Spleen (tissue), 7 donors: Measurements from ENCODE around the gene UTS2.

ENCODE experiments used
- CTCF ChIP-seq, 11 experiments: fragments of 200-600 bp in 7 of 11; fragments of 450-650 bp in 4 of 11; sonication (generic) in 4 of 11; IDR thresholded peaks in 8 of 11; conservative IDR thresholded peaks in 3 of 11; 1 replicate in 7 of 11; 2 replicates in 4 of 11; pipeline versions ENCODE4 v1.4.0 to v1.8.0; 2016 to 2021; ENCODE audit warnings: antibody characterized with exemption in 11 of 11, inconsistent platforms in 4 of 11, mild to moderate bottlenecking in 1 of 11
- POLR2A ChIP-seq, 3 donors: fragments of 450-650 bp; IDR thresholded peaks; one replicate each; pipeline ENCODE4 v1.5.1; 2017; ENCODE audit warnings: antibody characterized with exemption in 3 of 3, mild to moderate bottlenecking in 1 of 3
- POLR2AphosphoS5 ChIP-seq, 3 donors: sonication (generic); formaldehyde crosslinking; IDR thresholded peaks; one replicate each; pipeline ENCODE4 v1.5.1; 2017; ENCODE audit warnings: antibody characterized with exemption in 3 of 3
- donor health status: DM: no; HTN: no; CAD: no; lungs with moderate emphysema.
- donor health status: DM: no; HTN: no; CAD: no.
- donor health status: DM: no; HTN: no; CAD: no.

- TF ChIP-seq CTCF (IDR thresholded peaks at IDR 0.05 in 8 of 11, conservative IDR thresholded peaks at IDR 0.05 in 3 of 11) = no peak
- TF ChIP-seq POLR2A (IDR thresholded peaks at IDR 0.05) = no peak
- no peak for TF ChIP-seq POLR2AphosphoS5 (IDR thresholded peaks at IDR 0.05)
Observed at GRCh38 chr1:7873801-7874795, 21.2 kb upstream of the UTS2 start.
